K562 (cell line): ENCODE measurements around the gene CCNC. TPM values are rescaled to one million over a fixed set of nuclear protein-coding genes. Genes with fewer than 3 reads are reported as not detected.

Source experiments
- ATAC-seq: fragments of 200-7000 bp; cut with Tn5 transposase; 3 replicates; pipeline ENCODE4 v1.9.1; 2020; ENCODE audit warnings: moderate library complexity
- BruUV-seq: library from RNA; stranded (reverse); fragments of 400-500 nt; replicated peaks from 2 replicates; lab custom pipeline; 2021; lab: Mats Ljungman, UMichigan
- CTCF ChIA-PET: fragments of 300-600 bp; formaldehyde crosslinking; extraction: SDS; loops from one replicate; lab custom pipeline; 2021; ENCODE audit warnings: low intra/inter-chr PET ratio; lab: Yijun Ruan, JAX
- POLR2A ChIA-PET: fragments of 300-600, 350-650 bp; sonication (Branson Sonifier 250); formaldehyde crosslinking; extraction: SDS; loops from one replicate; lab custom pipeline; 2021; ENCODE audit warnings: antibody characterized with exemption, inconsistent platforms; lab: Yijun Ruan, JAX
- DNase-seq, 4 experiments: peaks; one replicate each; pipeline versions ENCODE4 v3.0.0 to v3.0.0-alpha.2; 2011 to 2018; ENCODE audit warnings: low spot score in 3 of 4, mixed read lengths in 3 of 4; ENCODE audit errors: extremely low read depth in 1 of 4
- FAIRE-seq: peaks from 2 replicates; lab custom pipeline; 2011; peaks lifted over from hg19 to GRCh38; lab: Jason Lieb, UNC
- H2AFZ ChIP-seq: 2 replicates; pipeline ENCODE4 v1.6.0; 2011; ENCODE audit warnings: low read depth, low read length, control low read depth, inconsistent platforms
- H3K27ac ChIP-seq: fragments of 200-600 bp; 3 replicates; pipeline ENCODE4 v1.8.0; 2011; ENCODE audit warnings: low read depth, mild to moderate bottlenecking, control low read depth, inconsistent platforms, low read length, moderate library complexity, mixed read lengths; ENCODE audit errors: extremely low read depth
- H3K27me3 ChIP-seq, 2 experiments: fragments of 300-600 bp in 1 of 2; 2 replicates in 1 of 2; 3 replicates in 1 of 2; pipeline versions ENCODE4 v1.6.0 to v1.8.0; 2011; ENCODE audit warnings: inconsistent platforms in 2 of 2, low read length in 2 of 2, mild to moderate bottlenecking in 1 of 2, mixed read lengths in 1 of 2, moderate library complexity in 1 of 2; ENCODE audit not compliant: control insufficient read depth in 2 of 2, insufficient read depth in 2 of 2
- H3K36me3 ChIP-seq: fragments of 300-600 bp; 3 replicates; pipeline ENCODE4 v1.8.0; 2011; ENCODE audit warnings: mild to moderate bottlenecking, low read length, inconsistent platforms; ENCODE audit not compliant: control insufficient read depth, insufficient read depth
- H3K4me1 ChIP-seq, 2 experiments: fragments of 200-600 bp in 1 of 2; replicated peaks in 1 of 2; 2 replicates in 1 of 2; 3 replicates in 1 of 2; pipeline versions ENCODE4 v1.5.1 to v1.8.0; 2011; ENCODE audit warnings: inconsistent platforms in 2 of 2, low read length in 2 of 2, mild to moderate bottlenecking in 1 of 2, mixed read lengths in 1 of 2, moderate library complexity in 1 of 2; ENCODE audit not compliant: control insufficient read depth in 2 of 2, insufficient read depth in 2 of 2
- H3K4me2 ChIP-seq: 2 replicates; pipeline ENCODE4 v1.6.1; 2011; ENCODE audit warnings: low read length, control low read depth, inconsistent platforms, mixed read lengths; ENCODE audit not compliant: insufficient read depth
- H3K4me3 ChIP-seq: fragments of 200-600 bp; sonication (generic), shearing (Covaris generic); 2 replicates; pipeline ENCODE4 v1.5.1; 2016; ENCODE audit warnings: control low read depth, inconsistent platforms
- H3K79me2 ChIP-seq: fragments of 200-600 bp; 3 replicates; pipeline ENCODE4 v1.8.0; 2011; ENCODE audit warnings: low read length, inconsistent platforms; ENCODE audit not compliant: control insufficient read depth, insufficient read depth
- H3K9ac ChIP-seq, 2 experiments: 2 replicates each; pipeline versions ENCODE4 v1.6.0 to v1.6.1; 2011; ENCODE audit warnings: low read depth in 2 of 2, low read length in 2 of 2, control low read depth in 1 of 2, inconsistent platforms in 1 of 2, mild to moderate bottlenecking in 1 of 2, mixed read lengths in 1 of 2; ENCODE audit not compliant: insufficient read depth in 1 of 2
- H3K9me1 ChIP-seq: one replicate; pipeline ENCODE4 v1.6.0; 2011; ENCODE audit warnings: inconsistent platforms, mild to moderate bottlenecking, low read length, moderate library complexity; ENCODE audit not compliant: control insufficient read depth, insufficient read depth
- H3K9me3 ChIP-seq: replicated peaks from 2 replicates; pipeline ENCODE4 v1.5.1; 2011; ENCODE audit warnings: low read depth, low read length, inconsistent platforms; ENCODE audit not compliant: control insufficient read depth, insufficient read depth
- H4K20me1 ChIP-seq: replicated peaks from 2 replicates; pipeline ENCODE4 v1.6.1; 2011; ENCODE audit warnings: low read length, inconsistent platforms, mixed read lengths; ENCODE audit not compliant: control insufficient read depth, insufficient read depth
- CREB3 ChIP-seq: fragments of 450-650 bp; conservative IDR thresholded peaks from 2 replicates; pipeline ENCODE4 v1.6.1; 2016; ENCODE audit warnings: missing genetic modification characterization, low read depth, mild to moderate bottlenecking, missing compliant biosample characterization, moderate library complexity
- ELF1 ChIP-seq: fragments of 200-800 bp; sonication (Bioruptor generic); IDR thresholded peaks from 2 replicates; pipeline ENCODE4 v1.6.1; 2016; ENCODE audit warnings: missing genetic modification characterization, missing compliant biosample characterization
- EP300 ChIP-seq: IDR thresholded peaks from 2 replicates; pipeline ENCODE4 v1.6.1; 2012; ENCODE audit warnings: low read length, improper control_type of control experiment
- GMEB1 ChIP-seq: fragments of 250-450 bp; sonication (Bioruptor Pico); IDR thresholded peaks from 2 replicates; pipeline ENCODE4 v1.4.0; 2020; ENCODE audit warnings: mild to moderate bottlenecking
- NCOA6 ChIP-seq: fragments of 450-650 bp; IDR thresholded peaks from 2 replicates; pipeline ENCODE4 v1.6.1; 2017; ENCODE audit warnings: mild to moderate bottlenecking
- SETDB1 ChIP-seq: IDR thresholded peaks from one replicate; pipeline ENCODE4 v1.6.1; 2012; ENCODE audit warnings: low read length, control low read depth, inconsistent platforms
- SMAD2 ChIP-seq: fragments of 150-350 bp; IDR thresholded peaks from 2 replicates; pipeline ENCODE4 v1.6.1; 2014; ENCODE audit warnings: low read depth, mild to moderate bottlenecking, low read length
- ZHX1 ChIP-seq: fragments of 150-350 bp; conservative IDR thresholded peaks from 2 replicates; pipeline ENCODE4 v1.6.1; 2014; ENCODE audit warnings: low read length
- ZZZ3 ChIP-seq: fragments of 450-650 bp; IDR thresholded peaks from 2 replicates; pipeline ENCODE4 v1.6.1; 2016; ENCODE audit warnings: antibody characterized with exemption, mild to moderate bottlenecking, moderate library complexity
- WGBS: fragments of 100-300 bp; shearing (Covaris generic); methylation state at CpG from one replicate; pipeline ENCODE4 v1.1.6; 2016; ENCODE audit warnings: low coverage, mixed read lengths; ENCODE audit not compliant: insufficient coverage; ENCODE audit errors: missing lambda C conversion rate; 5-methylcytosine and 5-hydroxymethylcytosine counted together
- in situ Hi-C: fragments of 300-500 bp; cut with MboI; formaldehyde crosslinking; loops from 4 replicates; pipeline ENCODE4 v1.15.0; 2018; ENCODE audit warnings: inconsistent platforms, mixed read lengths
- intact Hi-C: fragments of 100-400 bp; cut with micrococcal nuclease; formaldehyde crosslinking; loops from 2 replicates; pipeline ENCODE4 v1.14.2; 2022
- polyA plus RNA-seq, 8 experiments: library from polyadenylated mRNA; depleted of rRNA in 4 of 8; stranded (reverse) in 5 of 8; unstranded in 3 of 8; fragments of >200 nt; fragmentation: Nextera tagmentation in 2 of 8; fragmentation: Illumina TruSeq in 1 of 8; extraction: Ambion mirVana in 2 of 8; extraction: Trizol in 1 of 8; gene quantifications; 2 replicates each; pipeline versions ENCODE4 v1.2.1 to v1.2.3, GENCODE V29; 2011 to 2014; ENCODE audit warnings: inconsistent platforms in 1 of 8, missing spikeins in 1 of 8
- total RNA-seq, 7 experiments: library from RNA; depleted of rRNA in 6 of 7; stranded (reverse); fragments of >200 nt in 6 of 7; fragmentation: Illumina TruSeq in 2 of 7; extraction: Trizol in 2 of 7; gene quantifications; 2 replicates each; pipeline versions ENCODE4 v1.2.1 to v1.2.3, GENCODE V29; 2011 to 2021; ENCODE audit warnings: low replicate concordance in 1 of 7

The CCNC gene
- total and polyA plus RNA-seq, 9 of the 15 experiments (the other 6 are each of a cell fraction or from before 2014, with no cell fraction given) = 68.7 to 177 (median 99.6) TPM

- TF ChIP-seq CREB3 (tag) (peak; percentile 70; the same call in 1 of the 2 replicates), GMEB1 (no peak)
Observed at GRCh38 chr6:99573980-99574617, 5.6 kb upstream of the CCNC start (continued).

GRCh38 chr6:99563056-99563723 is 5.3 kb downstream of the CCNC start:
- intact Hi-C loops = no loop called here

More at GRCh38 chr6:99563056-99563723, 5.3 kb downstream of the CCNC start:
- H3K27ac ChIP-seq = no peak overlapping the region
- H3K9me1 ChIP-seq = no peaks in the 10 kb centered on the region
- FAIRE-seq (no peak), ATAC-seq (no peak), DNase-seq (no peak)
- H3K79me2 ChIP-seq = peaks cover 78% of the 10 kb centered on the region
- H3K4me3 ChIP-seq = no peak overlapping the region
- H3K27me3 ChIP-seq = no peaks in the 10 kb centered on the region
- peaks cover 45% of the 10 kb centered on the region for H3K36me3 ChIP-seq
- H3K4me1 ChIP-seq = peaks cover 0 to 11% of the 10 kb centered on the region in 2 experiments; a peak in 2 of 5 replicates
- WGBS = 68% methylated on average over 4 of the region's 4 CpGs
- CTCF ChIA-PET = no interaction called here
- H3K4me2 ChIP-seq = no peak overlapping the region
- TF ChIP-seq SMAD2 (no peak), ELF1 (tag) (no peak), SETDB1 (no peak), NCOA6 (no peak), EP300 (no peak), ZHX1 (no peak), ZZZ3 (no peak)
- H4K20me1 ChIP-seq = no peaks in the 10 kb centered on the region; the same call in 1 of the 2 replicates
- BruUV-seq = no TSS peak
- H2AFZ ChIP-seq = no peak overlapping the region
- H3K9me3 ChIP-seq = no peaks in the 10 kb centered on the region
- H3K9ac ChIP-seq = no peak overlapping the region; a peak in 1 of 4 replicates
- in situ Hi-C loops = no loop called here
- POLR2A ChIA-PET = no interaction called here
